GM18508 (cell line): Measurements from ENCODE around the gene FAM78A.
"Not testable (repeated sequence)": the region's sequence is repeated elsewhere in the genome, so short reads cannot be mapped to it uniquely, and the experiment has no call there.

Source experiments
- ATAC-seq: cut with Tn5 transposase; IDR thresholded peaks from one replicate; pipeline ENCODE4 v1.9.1; 2021; ENCODE audit warnings: moderate number of reproducible peaks; ENCODE audit not compliant: insufficient read depth, unreplicated experiment

The FAM78A gene

GRCh38 chr9:131244331-131244730 is 32.0 kb downstream of the FAM78A start:
- ATAC-seq = not testable (repeated sequence)

GRCh38 chr9:131240047-131240921 is 36.0 kb downstream of the FAM78A start:
- ATAC-seq = no peak

- ATAC-seq = no peak
These were observed 36.9 kb downstream of the FAM78A start for GRCh38 chr9:131239161-131239975.

- no peak for ATAC-seq
These were observed 37.8 kb downstream of the FAM78A start for GRCh38 chr9:131238402-131239021.

GRCh38 chr9:131237931-131238401 is 38.3 kb downstream of the FAM78A start:
- no peak for ATAC-seq

GRCh38 chr9:131237291-131237690 is 39.0 kb downstream of the FAM78A start:
- ATAC-seq = no peak

- no peak for ATAC-seq
These were observed 39.5 kb downstream of the FAM78A start for GRCh38 chr9:131236761-131237160.

- no peak for ATAC-seq
These were observed 40.1 kb downstream of the FAM78A start for GRCh38 chr9:131236161-131236560.

- ATAC-seq = no peak
These were observed 40.8 kb downstream of the FAM78A start for GRCh38 chr9:131235480-131235851.

GRCh38 chr9:131234799-131235479 is 41.4 kb downstream of the FAM78A start:
- ATAC-seq = no peak

- ATAC-seq = no peak
These were observed 42.3 kb downstream of the FAM78A start for GRCh38 chr9:131233995-131234394.

- ATAC-seq = no peak
These were observed 42.8 kb downstream of the FAM78A start for GRCh38 chr9:131233556-131233955.

GRCh38 chr9:131228988-131229387 is 47.3 kb downstream of the FAM78A start:
- no peak for ATAC-seq

- ATAC-seq = no peak
These were observed 48.3 kb downstream of the FAM78A start for GRCh38 chr9:131227959-131228460.

- ATAC-seq = no peak
These were observed 49.0 kb downstream of the FAM78A start for GRCh38 chr9:131227112-131227958.

- no peak for ATAC-seq
These were observed 50.1 kb downstream of the FAM78A start for GRCh38 chr9:131226226-131226625.

GRCh38 chr9:131222460-131222859 is 53.9 kb downstream of the FAM78A start:
- no peak for ATAC-seq

- no peak for ATAC-seq
These were observed 55.8 kb downstream of the FAM78A start for GRCh38 chr9:131220485-131220884.

GRCh38 chr9:131218370-131218769 is 57.9 kb downstream of the FAM78A start:
- no peak for ATAC-seq
